Esophagus muscularis mucosa (tissue), 3 donors: ENCODE data around the gene ARFGAP1.

Experiments used
- POLR2A ChIP-seq: fragments of 450-650 bp; IDR thresholded peaks from one replicate; pipeline ENCODE4 v1.6.1; 2017; ENCODE audit warnings: antibody characterized with exemption, moderate library complexity, mild to moderate bottlenecking, low read depth
- POLR2AphosphoS5 ChIP-seq, 2 donors: sonication (generic); formaldehyde crosslinking; IDR thresholded peaks; one replicate each; pipeline ENCODE4 v1.6.1; 2017; ENCODE audit warnings: antibody characterized with exemption in 2 of 2
- TF ChIP-seq, protein P1 (sequence below), 3 experiments: fragments of 200-600 bp in 2 of 3; fragments of 450-650 bp in 1 of 3; sonication (generic) in 2 of 3; IDR thresholded peaks; one replicate each; pipeline ENCODE4 v1.5.1; 2017 to 2019; ENCODE audit warnings: antibody characterized with exemption in 3 of 3, mild to moderate bottlenecking in 2 of 3, moderate library complexity in 1 of 3

DNA sequence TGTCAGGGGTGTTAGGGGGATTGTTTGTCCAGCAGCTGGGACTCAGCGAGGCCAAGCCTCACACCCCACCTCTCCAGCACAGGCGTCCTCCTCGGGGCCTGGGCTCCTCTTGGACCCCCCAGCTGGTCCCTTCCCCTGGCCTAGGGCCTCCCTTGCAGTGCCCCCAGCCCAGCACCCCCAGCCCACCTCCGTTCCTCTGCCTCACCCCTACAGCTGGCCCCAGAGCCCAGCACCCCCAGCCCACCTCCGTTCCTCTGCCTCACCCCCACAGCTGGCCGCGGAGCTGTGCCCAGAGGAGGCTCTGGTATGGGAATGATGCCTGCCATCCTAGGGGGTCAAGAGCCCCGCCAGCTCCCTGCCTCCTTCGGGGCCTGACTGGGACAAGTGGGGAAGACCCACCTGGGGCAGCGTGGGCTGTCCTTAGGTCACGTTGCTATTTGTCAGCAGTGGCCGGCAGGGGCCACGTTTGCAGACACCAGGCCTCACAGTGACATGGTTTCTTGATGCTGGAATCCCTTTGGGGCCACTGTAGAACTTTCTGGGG lies 12.4 kb downstream of the ARFGAP1 start:
- TF ChIP-seq, protein P1, sequence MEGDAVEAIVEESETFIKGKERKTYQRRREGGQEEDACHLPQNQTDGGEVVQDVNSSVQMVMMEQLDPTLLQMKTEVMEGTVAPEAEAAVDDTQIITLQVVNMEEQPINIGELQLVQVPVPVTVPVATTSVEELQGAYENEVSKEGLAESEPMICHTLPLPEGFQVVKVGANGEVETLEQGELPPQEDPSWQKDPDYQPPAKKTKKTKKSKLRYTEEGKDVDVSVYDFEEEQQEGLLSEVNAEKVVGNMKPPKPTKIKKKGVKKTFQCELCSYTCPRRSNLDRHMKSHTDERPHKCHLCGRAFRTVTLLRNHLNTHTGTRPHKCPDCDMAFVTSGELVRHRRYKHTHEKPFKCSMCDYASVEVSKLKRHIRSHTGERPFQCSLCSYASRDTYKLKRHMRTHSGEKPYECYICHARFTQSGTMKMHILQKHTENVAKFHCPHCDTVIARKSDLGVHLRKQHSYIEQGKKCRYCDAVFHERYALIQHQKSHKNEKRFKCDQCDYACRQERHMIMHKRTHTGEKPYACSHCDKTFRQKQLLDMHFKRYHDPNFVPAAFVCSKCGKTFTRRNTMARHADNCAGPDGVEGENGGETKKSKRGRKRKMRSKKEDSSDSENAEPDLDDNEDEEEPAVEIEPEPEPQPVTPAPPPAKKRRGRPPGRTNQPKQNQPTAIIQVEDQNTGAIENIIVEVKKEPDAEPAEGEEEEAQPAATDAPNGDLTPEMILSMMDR (IDR thresholded peaks at IDR 0.05) = no peak
- TF ChIP-seq POLR2AphosphoS5 (IDR thresholded peaks at IDR 0.05) = no peak
- no peak for TF ChIP-seq POLR2A
